ENCODE data around the gene ANKRD55. TPM values are rescaled to one million over a fixed set of nuclear protein-coding genes. Genes with fewer than 3 reads are reported as not detected.
A peak's percentile ranks its signal among the peaks of the same experiment; 100 is the strongest.

The ANKRD55 gene
- total RNA-seq, 4 donors from 2014 or later, result 0.95 TPM; not detected in 3

GRCh38 chr5:56178823-56179222, 54.3 kb downstream of the ANKRD55 start:
- intact Hi-C loops (cut with DNase I; ENCODE audit: low total_unique reads), result no loop called here
- WGBS, 2 donors (ENCODE audit: low coverage in 1 of 2), result 75 to 79% methylated on average over 2 of the region's 2 CpGs

DNA sequence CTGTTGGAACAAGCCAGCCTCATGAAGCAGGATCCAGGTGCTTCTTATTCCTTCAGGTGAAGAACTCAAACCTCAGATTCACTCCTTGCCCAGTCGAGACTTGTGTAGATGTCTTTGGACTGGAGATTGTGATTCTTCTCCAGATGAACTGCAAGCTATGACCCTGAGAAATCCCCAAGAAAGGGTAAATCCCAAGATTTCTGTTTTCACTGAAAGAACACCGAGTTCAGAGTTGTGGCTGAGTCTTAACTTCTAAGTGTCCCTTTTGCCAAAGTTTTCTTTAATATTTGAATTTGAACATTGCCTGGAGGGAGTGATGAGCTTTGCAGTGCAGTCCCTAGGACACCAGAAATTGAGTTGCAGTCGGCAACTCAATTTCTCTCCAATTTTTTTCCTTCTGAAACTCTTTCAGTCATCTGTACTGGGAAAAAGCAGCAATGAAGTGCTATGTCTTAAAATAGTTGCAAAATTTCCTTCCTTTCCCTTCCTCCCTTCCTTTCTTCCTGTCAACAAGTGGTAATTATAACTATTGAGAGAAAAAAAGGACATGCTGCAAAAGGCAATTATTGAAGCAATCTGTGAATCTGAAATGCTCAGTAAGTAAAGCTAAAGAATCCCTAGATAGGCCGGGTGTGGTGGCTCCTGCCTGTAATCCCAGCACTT, 56.1 kb downstream of the ANKRD55 start:
- Histone ChIP-seq H3K4me1 (peaks cover 0 to 20% (median 0%) of the 10 kb centered on the region in 4 donors), H3K9me3 (no peaks in the 10 kb centered on the region), H3K27ac (peak overlapping the region; percentile 3 to 52 (median 32)), H3K4me3 (no peak overlapping the region), H3K27me3 (no peaks in the 10 kb centered on the region), H3K36me3 (no peaks in the 10 kb centered on the region)
- intact Hi-C loops (cut with DNase I; ENCODE audit: low total_unique reads) (no loop called here), in situ Hi-C loops (cut with MboI; ENCODE audit: low pct_ligation_motif_present in 1 of 4, low pct_unique_long_range_greater_than_20kb in 1 of 4, low sequenced_read_pairs in 3 of 4) (loop anchor here in 1 of 4 donors (25.0 kb wide), 1 partner anchor 240 kb away; no protein-coding TSS in a partner anchor)
- TF ChIP-seq, protein P1, sequence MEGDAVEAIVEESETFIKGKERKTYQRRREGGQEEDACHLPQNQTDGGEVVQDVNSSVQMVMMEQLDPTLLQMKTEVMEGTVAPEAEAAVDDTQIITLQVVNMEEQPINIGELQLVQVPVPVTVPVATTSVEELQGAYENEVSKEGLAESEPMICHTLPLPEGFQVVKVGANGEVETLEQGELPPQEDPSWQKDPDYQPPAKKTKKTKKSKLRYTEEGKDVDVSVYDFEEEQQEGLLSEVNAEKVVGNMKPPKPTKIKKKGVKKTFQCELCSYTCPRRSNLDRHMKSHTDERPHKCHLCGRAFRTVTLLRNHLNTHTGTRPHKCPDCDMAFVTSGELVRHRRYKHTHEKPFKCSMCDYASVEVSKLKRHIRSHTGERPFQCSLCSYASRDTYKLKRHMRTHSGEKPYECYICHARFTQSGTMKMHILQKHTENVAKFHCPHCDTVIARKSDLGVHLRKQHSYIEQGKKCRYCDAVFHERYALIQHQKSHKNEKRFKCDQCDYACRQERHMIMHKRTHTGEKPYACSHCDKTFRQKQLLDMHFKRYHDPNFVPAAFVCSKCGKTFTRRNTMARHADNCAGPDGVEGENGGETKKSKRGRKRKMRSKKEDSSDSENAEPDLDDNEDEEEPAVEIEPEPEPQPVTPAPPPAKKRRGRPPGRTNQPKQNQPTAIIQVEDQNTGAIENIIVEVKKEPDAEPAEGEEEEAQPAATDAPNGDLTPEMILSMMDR (IDR thresholded peaks at IDR 0.05), result no peak
- no peak for TF ChIP-seq POLR2AphosphoS5 (IDR thresholded peaks at IDR 0.05)
- TF ChIP-seq POLR2A (IDR thresholded peaks at IDR 0.05), result no peak
- TF ChIP-seq EP300 (IDR thresholded peaks at IDR 0.05; ENCODE audit: low read depth), result no peak
- no peak for DNase-seq
- WGBS, 2 donors (ENCODE audit: low coverage in 1 of 2), result 61 to 72% methylated on average over 4 of the region's 4 CpGs

More at GRCh38 chr5:56178823-56179222, 54.3 kb downstream of the ANKRD55 start:
- Histone ChIP-seq H3K27me3 (no peaks in the 10 kb centered on the region), H3K4me1 (peaks cover 0 to 13% (median 0%) of the 10 kb centered on the region in 4 donors), H3K36me3 (no peaks in the 10 kb centered on the region), H3K4me3 (no peak overlapping the region), H3K9me3 (no peaks in the 10 kb centered on the region), H3K27ac (no peak overlapping the region)
- in situ Hi-C loops (cut with MboI; ENCODE audit: low pct_ligation_motif_present in 1 of 4, low pct_unique_long_range_greater_than_20kb in 1 of 4, low sequenced_read_pairs in 3 of 4), result loop anchor here in 1 of 4 donors (25.0 kb wide), 1 partner anchor 242 kb away; no protein-coding TSS in a partner anchor
- no peak for DNase-seq
- TF ChIP-seq EP300 (IDR thresholded peaks at IDR 0.05; ENCODE audit: low read depth) (no peak), POLR2AphosphoS5 (IDR thresholded peaks at IDR 0.05) (no peak), POLR2A (IDR thresholded peaks at IDR 0.05) (no peak)
- TF ChIP-seq, protein P1 (IDR thresholded peaks at IDR 0.05), result no peak

GRCh38 chr5:56176155-56176798, 56.9 kb downstream of the ANKRD55 start:
- Histone ChIP-seq H3K9me3 (no peaks in the 10 kb centered on the region), H3K27me3 (no peaks in the 10 kb centered on the region), H3K27ac (peak overlapping the region; percentile 41 to 65 (median 52)), H3K4me3 (no peak overlapping the region), H3K36me3 (no peaks in the 10 kb centered on the region), H3K4me1 (peaks cover 0 to 20% (median 0%) of the 10 kb centered on the region in 4 donors)
- intact Hi-C loops (cut with DNase I; ENCODE audit: low total_unique reads) (no loop called here), in situ Hi-C loops (cut with MboI; ENCODE audit: low pct_ligation_motif_present in 1 of 4, low pct_unique_long_range_greater_than_20kb in 1 of 4, low sequenced_read_pairs in 3 of 4) (loop anchor here in 1 of 4 donors (25.0 kb wide), 1 partner anchor 239 kb away; no protein-coding TSS in a partner anchor)
- TF ChIP-seq POLR2AphosphoS5 (IDR thresholded peaks at IDR 0.05) (peak in 2 of 3 donors; percentile 68 to 78), EP300 (IDR thresholded peaks at IDR 0.05; ENCODE audit: low read depth) (no peak), POLR2A (IDR thresholded peaks at IDR 0.05) (no peak)
- TF ChIP-seq, protein P1 (IDR thresholded peaks at IDR 0.05), result no peak
- no peak for DNase-seq
- 82% methylated on average over 6 of the region's 6 CpGs; no CpG with 5 or more reads in 1 of the 2 donors for WGBS, 2 donors (ENCODE audit: low coverage in 1 of 2)

GRCh38 chr5:56175488-56175887, 57.6 kb downstream of the ANKRD55 start:
- DNase-seq, result no peak
- intact Hi-C loops (cut with DNase I; ENCODE audit: low total_unique reads), result no loop called here
- Histone ChIP-seq H3K27ac (peak overlapping the region; percentile 50 to 65 (median 52)), H3K36me3 (no peaks in the 10 kb centered on the region), H3K27me3 (no peaks in the 10 kb centered on the region), H3K4me1 (peaks cover 0 to 20% (median 0%) of the 10 kb centered on the region in 4 donors), H3K4me3 (no peak overlapping the region), H3K9me3 (no peaks in the 10 kb centered on the region)
- in situ Hi-C loops (cut with MboI; ENCODE audit: low pct_ligation_motif_present in 1 of 4, low pct_unique_long_range_greater_than_20kb in 1 of 4, low sequenced_read_pairs in 3 of 4), result loop anchor here in 1 of 4 donors (25.0 kb wide), 1 partner anchor 238 kb away; no protein-coding TSS in a partner anchor
- 31 to 33% methylated on average over 1 to 3 of the region's 3 CpGs for WGBS, 2 donors (ENCODE audit: low coverage in 1 of 2)
- TF ChIP-seq, protein P1 (IDR thresholded peaks at IDR 0.05), result no peak
- no peak for TF ChIP-seq POLR2A (IDR thresholded peaks at IDR 0.05)
- TF ChIP-seq EP300 (IDR thresholded peaks at IDR 0.05; ENCODE audit: low read depth), result no peak
- no peak for TF ChIP-seq POLR2AphosphoS5 (IDR thresholded peaks at IDR 0.05)

Data from transverse colon (tissue), 4 donors.